NB4 (cell line): Measurements from ENCODE around the gene CUTA.

Experiments
- MYC ChIP-seq: IDR thresholded peaks from 2 replicates; pipeline ENCODE4 v1.6.1; 2011; ENCODE audit warnings: low read depth, low read length
- POLR2A ChIP-seq: IDR thresholded peaks from 2 replicates; pipeline ENCODE4 v1.6.1; 2011; ENCODE audit warnings: mild to moderate bottlenecking; ENCODE audit not compliant: insufficient read length; ENCODE audit errors: extremely low read depth
- TF ChIP-seq, protein P1 (sequence below): IDR thresholded peaks from one replicate; pipeline ENCODE4 v1.5.1; 2012; ENCODE audit warnings: low read depth, low read length
- TF ChIP-seq, protein P2 (sequence below): IDR thresholded peaks from 2 replicates; pipeline ENCODE4 v1.6.1; 2011; ENCODE audit warnings: low read depth, low read length

DNA sequence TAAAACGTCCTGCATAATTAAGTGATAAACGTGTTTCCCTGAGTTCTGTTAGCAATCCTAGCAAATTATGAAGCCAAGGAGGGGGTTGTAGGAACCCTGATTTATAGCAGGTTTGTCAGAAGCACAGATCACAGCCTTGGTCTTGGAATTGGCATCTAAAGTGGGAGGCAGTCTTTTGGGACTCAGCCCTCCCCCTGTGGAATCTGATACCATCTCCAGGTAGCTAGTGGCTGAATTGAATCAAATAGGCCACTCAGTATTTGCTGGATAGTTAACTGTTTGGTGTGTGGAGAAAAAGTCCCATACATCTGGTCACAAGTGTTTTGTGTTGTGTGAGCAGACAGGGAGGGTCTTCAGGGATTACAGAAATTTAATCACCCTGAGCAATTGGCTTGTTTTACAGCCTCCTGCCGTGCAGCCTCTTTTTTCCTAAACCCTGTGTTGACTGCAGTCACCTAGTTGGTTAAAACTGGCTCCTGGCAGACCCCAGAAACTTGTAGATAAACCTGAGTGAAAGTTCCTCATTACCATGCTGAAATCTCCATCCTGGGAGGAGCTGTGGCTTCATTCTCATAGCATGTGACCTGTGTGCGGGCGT, 45.3 kb downstream of the CUTA start:
- TF ChIP-seq POLR2A (no peak), MYC (no peak)
- TF ChIP-seq, protein P1, sequence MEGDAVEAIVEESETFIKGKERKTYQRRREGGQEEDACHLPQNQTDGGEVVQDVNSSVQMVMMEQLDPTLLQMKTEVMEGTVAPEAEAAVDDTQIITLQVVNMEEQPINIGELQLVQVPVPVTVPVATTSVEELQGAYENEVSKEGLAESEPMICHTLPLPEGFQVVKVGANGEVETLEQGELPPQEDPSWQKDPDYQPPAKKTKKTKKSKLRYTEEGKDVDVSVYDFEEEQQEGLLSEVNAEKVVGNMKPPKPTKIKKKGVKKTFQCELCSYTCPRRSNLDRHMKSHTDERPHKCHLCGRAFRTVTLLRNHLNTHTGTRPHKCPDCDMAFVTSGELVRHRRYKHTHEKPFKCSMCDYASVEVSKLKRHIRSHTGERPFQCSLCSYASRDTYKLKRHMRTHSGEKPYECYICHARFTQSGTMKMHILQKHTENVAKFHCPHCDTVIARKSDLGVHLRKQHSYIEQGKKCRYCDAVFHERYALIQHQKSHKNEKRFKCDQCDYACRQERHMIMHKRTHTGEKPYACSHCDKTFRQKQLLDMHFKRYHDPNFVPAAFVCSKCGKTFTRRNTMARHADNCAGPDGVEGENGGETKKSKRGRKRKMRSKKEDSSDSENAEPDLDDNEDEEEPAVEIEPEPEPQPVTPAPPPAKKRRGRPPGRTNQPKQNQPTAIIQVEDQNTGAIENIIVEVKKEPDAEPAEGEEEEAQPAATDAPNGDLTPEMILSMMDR = no peak
- TF ChIP-seq, protein P2, sequence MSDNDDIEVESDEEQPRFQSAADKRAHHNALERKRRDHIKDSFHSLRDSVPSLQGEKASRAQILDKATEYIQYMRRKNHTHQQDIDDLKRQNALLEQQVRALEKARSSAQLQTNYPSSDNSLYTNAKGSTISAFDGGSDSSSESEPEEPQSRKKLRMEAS = no peak
